Stimulated activated memory B cell treated with anti-CD40 and anti-IgM and Interleukin-4, amounts not matched to agents 10 μg/mL and 1 μg/mL and 100 μg/mL, for 72 hours (primary cell): Measurements from ENCODE around the gene MORN1.

Experiments
- ATAC-seq: fragments of 150-1000 bp; cut with Tn5 transposase; 2 replicates; pipeline ENCODE4 v1.10.0; 2021
- H3K27ac Mint-ChIP-seq: one replicate; pipeline ENCODE4 v1.8.0; 2022; ENCODE audit warnings: mild to moderate bottlenecking, mixed read lengths
- H3K27me3 Mint-ChIP-seq: one replicate; pipeline ENCODE4 v1.8.0; 2022; ENCODE audit warnings: mixed read lengths
- H3K36me3 Mint-ChIP-seq: one replicate; pipeline ENCODE4 v1.8.0; 2022; ENCODE audit warnings: mixed read lengths
- H3K4me1 Mint-ChIP-seq: one replicate; pipeline ENCODE4 v1.8.0; 2022; ENCODE audit warnings: mixed read lengths
- H3K4me3 Mint-ChIP-seq: one replicate; pipeline ENCODE4 v1.8.0; 2022; ENCODE audit warnings: mild to moderate bottlenecking, moderate library complexity, mixed read lengths
- H3K9me3 Mint-ChIP-seq: one replicate; pipeline ENCODE4 v1.8.0; 2022; ENCODE audit warnings: mixed read lengths

MORN1 gene

GRCh38 chr1:2429780-2430591 lies 38.6 kb upstream of the MORN1 start:
- no peak for ATAC-seq
- no peak overlapping the region for H3K4me3 Mint-ChIP-seq
- H3K36me3 Mint-ChIP-seq = no peaks in the 10 kb centered on the region
- H3K9me3 Mint-ChIP-seq = peaks cover 5% of the 10 kb centered on the region
- peaks cover 27% of the 10 kb centered on the region for H3K27me3 Mint-ChIP-seq
- H3K4me1 Mint-ChIP-seq = no peaks in the 10 kb centered on the region
- no peak overlapping the region for H3K27ac Mint-ChIP-seq

GRCh38 chr1:2428490-2428889 lies 37.1 kb upstream of the MORN1 start:
- H3K27me3 Mint-ChIP-seq = peaks cover 22% of the 10 kb centered on the region
- no peak overlapping the region for H3K4me3 Mint-ChIP-seq
- peaks cover 5% of the 10 kb centered on the region for H3K9me3 Mint-ChIP-seq
- H3K36me3 Mint-ChIP-seq = no peaks in the 10 kb centered on the region
- H3K27ac Mint-ChIP-seq = no peak overlapping the region
- ATAC-seq = no peak
- H3K4me1 Mint-ChIP-seq = no peaks in the 10 kb centered on the region

GRCh38 chr1:2427976-2428375 lies 36.6 kb upstream of the MORN1 start:
- Mint-ChIP-seq H3K4me3 (no peak overlapping the region), H3K27ac (no peak overlapping the region), H3K27me3 (peaks cover 22% of the 10 kb centered on the region), H3K9me3 (peaks cover 5% of the 10 kb centered on the region), H3K4me1 (no peaks in the 10 kb centered on the region), H3K36me3 (no peaks in the 10 kb centered on the region)
- ATAC-seq = no peak

- H3K27me3 Mint-ChIP-seq = peaks cover 22% of the 10 kb centered on the region
- no peak overlapping the region for H3K4me3 Mint-ChIP-seq
- ATAC-seq = no peak
- no peak overlapping the region for H3K27ac Mint-ChIP-seq
- no peaks in the 10 kb centered on the region for H3K4me1 Mint-ChIP-seq
- no peaks in the 10 kb centered on the region for H3K36me3 Mint-ChIP-seq
- H3K9me3 Mint-ChIP-seq = peaks cover 5% of the 10 kb centered on the region
Measured at GRCh38 chr1:2427051-2427450, 35.7 kb upstream of the MORN1 start.

GRCh38 chr1:2426540-2426939 lies 35.2 kb upstream of the MORN1 start:
- Mint-ChIP-seq H3K27ac (no peak overlapping the region), H3K4me1 (no peaks in the 10 kb centered on the region), H3K36me3 (no peaks in the 10 kb centered on the region), H3K9me3 (peaks cover 5% of the 10 kb centered on the region), H3K27me3 (peaks cover 22% of the 10 kb centered on the region), H3K4me3 (no peak overlapping the region)
- no peak for ATAC-seq

- Mint-ChIP-seq H3K4me1 (no peaks in the 10 kb centered on the region), H3K9me3 (peaks cover 5% of the 10 kb centered on the region), H3K27ac (no peak overlapping the region), H3K36me3 (no peaks in the 10 kb centered on the region), H3K4me3 (no peak overlapping the region), H3K27me3 (peaks cover 21% of the 10 kb centered on the region)
- ATAC-seq = no peak
Measured at GRCh38 chr1:2425892-2426291, 34.5 kb upstream of the MORN1 start.

GRCh38 chr1:2422523-2422922 lies 31.2 kb upstream of the MORN1 start:
- H3K27ac Mint-ChIP-seq = no peak overlapping the region
- no peak for ATAC-seq
- H3K9me3 Mint-ChIP-seq = no peaks in the 10 kb centered on the region
- no peaks in the 10 kb centered on the region for H3K27me3 Mint-ChIP-seq
- H3K4me1 Mint-ChIP-seq = peaks cover 11% of the 10 kb centered on the region
- no peak overlapping the region for H3K4me3 Mint-ChIP-seq
- no peaks in the 10 kb centered on the region for H3K36me3 Mint-ChIP-seq

GRCh38 chr1:2419416-2419815 lies 28.1 kb upstream of the MORN1 start:
- peaks cover 38% of the 10 kb centered on the region for H3K4me1 Mint-ChIP-seq
- no peak overlapping the region for H3K27ac Mint-ChIP-seq
- H3K27me3 Mint-ChIP-seq = no peaks in the 10 kb centered on the region
- H3K36me3 Mint-ChIP-seq = no peaks in the 10 kb centered on the region
- H3K4me3 Mint-ChIP-seq = no peak overlapping the region
- H3K9me3 Mint-ChIP-seq = no peaks in the 10 kb centered on the region
- peak; percentile 1 for ATAC-seq

- no peak overlapping the region for H3K27ac Mint-ChIP-seq
- H3K4me3 Mint-ChIP-seq = no peak overlapping the region
- peaks cover 43% of the 10 kb centered on the region for H3K4me1 Mint-ChIP-seq
- no peaks in the 10 kb centered on the region for H3K9me3 Mint-ChIP-seq
- H3K27me3 Mint-ChIP-seq = no peaks in the 10 kb centered on the region
- H3K36me3 Mint-ChIP-seq = no peaks in the 10 kb centered on the region
- no peak for ATAC-seq
Measured at GRCh38 chr1:2418791-2419320, 27.5 kb upstream of the MORN1 start.

- no peak for ATAC-seq
- H3K4me3 Mint-ChIP-seq = no peak overlapping the region
- no peaks in the 10 kb centered on the region for H3K36me3 Mint-ChIP-seq
- no peak overlapping the region for H3K27ac Mint-ChIP-seq
- H3K4me1 Mint-ChIP-seq = peaks cover 47% of the 10 kb centered on the region
- H3K27me3 Mint-ChIP-seq = no peaks in the 10 kb centered on the region
- H3K9me3 Mint-ChIP-seq = no peaks in the 10 kb centered on the region
Measured at GRCh38 chr1:2417833-2418225, 26.5 kb upstream of the MORN1 start.

GRCh38 chr1:2417083-2417832 lies 25.9 kb upstream of the MORN1 start:
- no peak overlapping the region for H3K4me3 Mint-ChIP-seq
- H3K27me3 Mint-ChIP-seq = no peaks in the 10 kb centered on the region
- peak overlapping the region; percentile 89 for H3K27ac Mint-ChIP-seq
- H3K36me3 Mint-ChIP-seq = no peaks in the 10 kb centered on the region
- H3K4me1 Mint-ChIP-seq = peaks cover 47% of the 10 kb centered on the region
- ATAC-seq = no peak
- no peaks in the 10 kb centered on the region for H3K9me3 Mint-ChIP-seq

- no peaks in the 10 kb centered on the region for H3K9me3 Mint-ChIP-seq
- no peaks in the 10 kb centered on the region for H3K36me3 Mint-ChIP-seq
- no peak for ATAC-seq
- H3K4me1 Mint-ChIP-seq = peaks cover 52% of the 10 kb centered on the region
- no peaks in the 10 kb centered on the region for H3K27me3 Mint-ChIP-seq
- H3K4me3 Mint-ChIP-seq = peak overlapping the region; percentile 81
- H3K27ac Mint-ChIP-seq = peak overlapping the region; percentile 89
Measured at GRCh38 chr1:2416403-2416802, 25.0 kb upstream of the MORN1 start.

- no peak for ATAC-seq
- Mint-ChIP-seq H3K9me3 (no peaks in the 10 kb centered on the region), H3K36me3 (no peaks in the 10 kb centered on the region), H3K4me3 (peak overlapping the region; percentile 81), H3K4me1 (peaks cover 58% of the 10 kb centered on the region), H3K27me3 (no peaks in the 10 kb centered on the region), H3K27ac (peak overlapping the region; percentile 89)
Measured at GRCh38 chr1:2415801-2416208, 24.5 kb upstream of the MORN1 start.

- Mint-ChIP-seq H3K36me3 (no peaks in the 10 kb centered on the region), H3K9me3 (no peaks in the 10 kb centered on the region), H3K4me3 (peak overlapping the region; percentile 81), H3K4me1 (peaks cover 62% of the 10 kb centered on the region), H3K27ac (peak overlapping the region; percentile 89), H3K27me3 (no peaks in the 10 kb centered on the region)
- ATAC-seq = no peak
Measured at GRCh38 chr1:2415337-2415736, 24.0 kb upstream of the MORN1 start.

GRCh38 chr1:2414297-2414958 lies 23.1 kb upstream of the MORN1 start:
- Mint-ChIP-seq H3K27me3 (no peaks in the 10 kb centered on the region), H3K4me3 (peak overlapping the region; percentile 72), H3K4me1 (peaks cover 67% of the 10 kb centered on the region), H3K36me3 (peaks cover 3% of the 10 kb centered on the region), H3K27ac (peak overlapping the region; percentile 89), H3K9me3 (no peaks in the 10 kb centered on the region)
- ATAC-seq = peak; percentile 21
